MCF 10A (cell line): ENCODE measurements around the gene PARL. TPM values are rescaled to one million over a fixed set of nuclear protein-coding genes. Genes with fewer than 3 reads are reported as not detected.

ENCODE experiments used
- BruUV-seq: library from RNA; stranded (reverse); fragments of 400-500 nt; replicated peaks from 2 replicates; lab custom pipeline; 2021; lab: Mats Ljungman, UMichigan
- CTCF ChIA-PET: fragments of 300-600 bp; sonication (Branson Sonifier 250); formaldehyde crosslinking; extraction: SDS; loops from one replicate; lab custom pipeline; 2021; ENCODE audit warnings: antibody characterized with exemption, inconsistent platforms; lab: Yijun Ruan, JAX
- POLR2A ChIA-PET: fragments of 300-600, 350-650 bp; sonication (Branson Sonifier 250); formaldehyde crosslinking; extraction: SDS; loops from one replicate; lab custom pipeline; 2020; ENCODE audit warnings: antibody characterized with exemption, inconsistent platforms; lab: Yijun Ruan, JAX
- DNase-seq: peaks from one replicate; pipeline ENCODE4 v3.0.0-alpha.2; 2018; ENCODE audit not compliant: unreplicated experiment
- H3K27ac Mint-ChIP-seq: one replicate; pipeline ENCODE4 v1.8.0; 2022; ENCODE audit warnings: mild to moderate bottlenecking, low read depth, mixed read lengths; ENCODE audit not compliant: unreplicated experiment
- H3K27me3 Mint-ChIP-seq: one replicate; pipeline ENCODE4 v1.8.0; 2022; ENCODE audit warnings: mixed read lengths; ENCODE audit not compliant: insufficient read depth, unreplicated experiment
- H3K36me3 Mint-ChIP-seq: one replicate; pipeline ENCODE4 v1.8.0; 2022; ENCODE audit warnings: mild to moderate bottlenecking, moderate library complexity, mixed read lengths; ENCODE audit not compliant: insufficient read depth, unreplicated experiment
- H3K4me1 Mint-ChIP-seq: one replicate; pipeline ENCODE4 v1.8.0; 2022; ENCODE audit warnings: mixed read lengths; ENCODE audit not compliant: insufficient read depth, unreplicated experiment
- H3K4me3 Mint-ChIP-seq: one replicate; pipeline ENCODE4 v1.8.0; 2022; ENCODE audit warnings: mild to moderate bottlenecking, moderate library complexity, mixed read lengths; ENCODE audit not compliant: unreplicated experiment
- H3K9me3 Mint-ChIP-seq: one replicate; pipeline ENCODE4 v1.8.0; 2022; ENCODE audit warnings: mixed read lengths; ENCODE audit not compliant: unreplicated experiment
- CTCF ChIP-seq: fragments of 200-600 bp; IDR thresholded peaks from one replicate; pipeline ENCODE4 v1.8.0; 2022; ENCODE audit warnings: antibody characterized with exemption, mild to moderate bottlenecking; ENCODE audit not compliant: unreplicated experiment
- intact Hi-C: fragments of 100-400 bp; cut with micrococcal nuclease; formaldehyde crosslinking; loops from 2 replicates; pipeline ENCODE4 v1.14.1; 2022
- total RNA-seq: library from RNA; stranded (reverse); gene quantifications from 2 replicates; pipeline ENCODE4 v1.2.3, GENCODE V29; 2022

PARL gene
- total RNA-seq, 1 experiment from 2014 or later: 88.0 TPM

DNA sequence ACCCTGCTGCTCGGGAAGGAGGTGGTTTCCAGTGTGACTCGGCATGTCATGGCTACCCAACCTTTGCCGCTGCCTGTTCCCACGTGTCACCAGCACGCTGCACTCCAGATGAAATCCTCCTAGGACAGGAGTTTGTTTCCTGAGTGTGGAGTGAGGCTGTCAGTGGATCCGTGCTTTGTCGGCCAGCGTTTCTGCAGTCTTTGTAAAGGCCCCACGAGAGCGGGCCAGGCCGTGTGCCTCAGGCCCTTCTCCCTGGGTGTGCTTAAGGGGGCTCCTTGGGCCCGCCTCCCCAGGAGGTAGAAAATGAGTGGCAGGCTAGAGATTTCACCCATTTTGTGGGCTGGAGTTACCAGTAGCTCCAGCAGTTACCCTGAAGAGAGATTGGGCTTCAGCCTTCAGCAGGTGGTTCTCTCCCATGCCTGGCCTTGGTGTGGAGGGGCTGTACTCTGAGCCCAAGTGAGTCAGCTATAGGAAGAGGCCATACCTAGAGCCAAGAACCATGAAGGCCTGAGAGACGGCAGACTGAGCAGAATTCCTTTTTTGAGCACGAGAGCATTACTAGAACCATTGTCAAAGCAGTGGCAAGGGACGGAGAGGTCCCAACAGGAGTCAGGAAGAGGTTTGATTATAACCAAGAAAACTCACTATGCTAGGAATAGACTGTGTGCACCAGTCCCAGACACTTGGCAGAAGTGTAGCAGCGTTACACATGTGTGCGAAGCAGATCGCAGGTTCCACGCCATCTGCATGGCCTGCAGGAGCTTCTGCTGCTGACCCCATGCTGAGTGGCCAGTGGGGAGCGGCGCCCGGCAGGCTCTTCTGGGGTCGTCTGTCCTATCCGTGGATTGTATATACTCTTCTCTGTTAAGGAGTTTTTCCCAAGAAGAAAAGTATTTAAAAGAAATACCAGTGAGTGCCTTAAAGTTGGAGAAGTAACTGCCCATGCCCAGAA, 73.8 kb downstream of the PARL start:
- Mint-ChIP-seq H3K9me3 (no peaks in the 10 kb centered on the region), H3K36me3 (peaks cover 63% of the 10 kb centered on the region), H3K27ac (no peak overlapping the region), H3K4me1 (peaks cover 9% of the 10 kb centered on the region), H3K4me3 (no peak overlapping the region), H3K27me3 (no peaks in the 10 kb centered on the region)
- no TSS peak for BruUV-seq
- no peak for DNase-seq
- ChIA-PET POLR2A (no interaction called here), CTCF (interaction anchor here (0.6 kb wide), 1 partner anchor 322 kb away, joined by 3 read pairs; no protein-coding TSS in a partner anchor)
- no peak for TF ChIP-seq CTCF
- intact Hi-C loops: no loop called here

DNA sequence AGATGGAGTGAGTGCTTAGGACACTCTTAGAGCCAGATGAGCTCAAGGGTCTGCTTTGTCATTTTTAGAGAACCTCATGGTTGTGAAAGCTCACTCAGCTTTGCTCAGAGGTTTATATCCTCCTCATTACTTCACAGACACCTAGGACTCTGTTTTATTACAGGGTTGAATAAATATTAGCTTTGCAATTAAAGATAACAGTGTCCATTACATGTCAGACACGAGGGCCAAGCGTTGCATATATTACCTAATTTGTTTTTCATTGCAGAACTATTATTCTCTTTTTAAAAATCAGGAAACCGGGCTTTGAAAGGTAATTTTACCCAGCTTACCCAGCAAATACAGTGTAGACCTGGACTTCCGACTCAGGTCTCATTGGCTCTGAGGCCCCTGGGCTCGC, 75.4 kb downstream of the PARL start:
- no peak overlapping the region for H3K27ac Mint-ChIP-seq
- no peak for TF ChIP-seq CTCF
- no peaks in the 10 kb centered on the region for H3K27me3 Mint-ChIP-seq
- ChIA-PET POLR2A (interaction anchor here (1.1 kb wide), 1 partner anchor 35 kb away, joined by 3 read pairs; no protein-coding TSS in a partner anchor), CTCF (no interaction called here)
- no peak overlapping the region for H3K4me3 Mint-ChIP-seq
- peaks cover 9% of the 10 kb centered on the region for H3K4me1 Mint-ChIP-seq
- no TSS peak for BruUV-seq
- intact Hi-C loops: no loop called here
- no peak for DNase-seq
- peaks cover 75% of the 10 kb centered on the region for H3K36me3 Mint-ChIP-seq
- H3K9me3 Mint-ChIP-seq: no peaks in the 10 kb centered on the region

GRCh38 chr3:183808355-183808754, 76.3 kb downstream of the PARL start:
- Mint-ChIP-seq H3K27me3 (no peaks in the 10 kb centered on the region), H3K36me3 (peaks cover 82% of the 10 kb centered on the region), H3K4me3 (no peak overlapping the region), H3K4me1 (peaks cover 9% of the 10 kb centered on the region), H3K9me3 (no peaks in the 10 kb centered on the region), H3K27ac (no peak overlapping the region)
- no peak for DNase-seq
- BruUV-seq: no TSS peak
- CTCF ChIA-PET: no interaction called here
- intact Hi-C loops: no loop called here
- POLR2A ChIA-PET: no interaction called here
- no peak for TF ChIP-seq CTCF

GRCh38 chr3:183807881-183808280, 76.8 kb downstream of the PARL start:
- no peak for DNase-seq
- BruUV-seq: no TSS peak
- ChIA-PET CTCF (no interaction called here), POLR2A (no interaction called here)
- Mint-ChIP-seq H3K36me3 (peaks cover 85% of the 10 kb centered on the region), H3K27ac (no peak overlapping the region), H3K27me3 (no peaks in the 10 kb centered on the region), H3K4me3 (no peak overlapping the region), H3K4me1 (peaks cover 5% of the 10 kb centered on the region), H3K9me3 (no peaks in the 10 kb centered on the region)
- no peak for TF ChIP-seq CTCF
- intact Hi-C loops: no loop called here
